ENCODE results near the gene KIF2C. TPM values are rescaled to one million over a fixed set of nuclear protein-coding genes. Genes with fewer than 3 reads are reported as not detected.
A peak's percentile ranks its signal among the peaks of the same experiment; 100 is the strongest.
"Not testable (repeated sequence)": the region's sequence is repeated elsewhere in the genome, so short reads cannot be mapped to it uniquely, and the experiment has no call there.

Gene KIF2C
- total RNA-seq, 1 donor from 2014 or later = 56.5 TPM

DNA sequence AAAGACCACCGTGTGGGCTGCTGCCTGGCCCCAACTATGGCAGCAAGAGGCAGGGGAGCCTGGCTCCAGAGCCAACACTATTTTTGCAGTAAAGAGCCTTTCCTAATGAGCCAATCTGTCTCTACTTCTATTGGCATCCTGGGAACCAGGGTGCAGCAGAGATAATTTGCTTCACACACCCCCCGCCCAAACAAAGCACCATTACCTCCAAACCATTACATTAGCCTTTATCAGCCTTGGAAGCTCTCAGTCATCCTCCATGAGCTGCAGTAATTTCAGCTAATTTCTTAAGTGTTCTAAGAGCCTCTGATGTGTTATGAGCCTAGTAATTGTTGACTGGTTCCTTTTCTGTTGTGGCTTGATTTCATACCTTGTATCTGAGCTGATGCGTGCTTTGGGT is 43.5 kb upstream of the KIF2C start:
- H3K27me3 Mint-ChIP-seq = peaks cover 3% of the 10 kb centered on the region
- H3K9me3 Mint-ChIP-seq = no peaks in the 10 kb centered on the region
- TF ChIP-seq, protein P1, sequence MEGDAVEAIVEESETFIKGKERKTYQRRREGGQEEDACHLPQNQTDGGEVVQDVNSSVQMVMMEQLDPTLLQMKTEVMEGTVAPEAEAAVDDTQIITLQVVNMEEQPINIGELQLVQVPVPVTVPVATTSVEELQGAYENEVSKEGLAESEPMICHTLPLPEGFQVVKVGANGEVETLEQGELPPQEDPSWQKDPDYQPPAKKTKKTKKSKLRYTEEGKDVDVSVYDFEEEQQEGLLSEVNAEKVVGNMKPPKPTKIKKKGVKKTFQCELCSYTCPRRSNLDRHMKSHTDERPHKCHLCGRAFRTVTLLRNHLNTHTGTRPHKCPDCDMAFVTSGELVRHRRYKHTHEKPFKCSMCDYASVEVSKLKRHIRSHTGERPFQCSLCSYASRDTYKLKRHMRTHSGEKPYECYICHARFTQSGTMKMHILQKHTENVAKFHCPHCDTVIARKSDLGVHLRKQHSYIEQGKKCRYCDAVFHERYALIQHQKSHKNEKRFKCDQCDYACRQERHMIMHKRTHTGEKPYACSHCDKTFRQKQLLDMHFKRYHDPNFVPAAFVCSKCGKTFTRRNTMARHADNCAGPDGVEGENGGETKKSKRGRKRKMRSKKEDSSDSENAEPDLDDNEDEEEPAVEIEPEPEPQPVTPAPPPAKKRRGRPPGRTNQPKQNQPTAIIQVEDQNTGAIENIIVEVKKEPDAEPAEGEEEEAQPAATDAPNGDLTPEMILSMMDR (conservative IDR thresholded peaks at IDR 0.05) = no peak
- no peak overlapping the region for H3K27ac Mint-ChIP-seq
- no peak for DNase-seq (ENCODE audit: extremely low spot score, unreplicated experiment)
- H3K36me3 Mint-ChIP-seq = peaks cover 8% of the 10 kb centered on the region
- H3K4me3 Mint-ChIP-seq = no peak overlapping the region
- peaks cover 3% of the 10 kb centered on the region for H3K4me1 Mint-ChIP-seq (ENCODE audit: unreplicated experiment)

GRCh38 chr1:44696789-44697345 is 42.8 kb upstream of the KIF2C start:
- Mint-ChIP-seq H3K4me3 (no peak overlapping the region), H3K27me3 (peaks cover 3% of the 10 kb centered on the region), H3K36me3 (peaks cover 3% of the 10 kb centered on the region), H3K4me1 (ENCODE audit: unreplicated experiment) (peaks cover 6% of the 10 kb centered on the region), H3K27ac (no peak overlapping the region), H3K9me3 (no peaks in the 10 kb centered on the region)
- TF ChIP-seq, protein P1 (conservative IDR thresholded peaks at IDR 0.05) = no peak
- DNase-seq (ENCODE audit: extremely low spot score, unreplicated experiment) = no peak

DNA sequence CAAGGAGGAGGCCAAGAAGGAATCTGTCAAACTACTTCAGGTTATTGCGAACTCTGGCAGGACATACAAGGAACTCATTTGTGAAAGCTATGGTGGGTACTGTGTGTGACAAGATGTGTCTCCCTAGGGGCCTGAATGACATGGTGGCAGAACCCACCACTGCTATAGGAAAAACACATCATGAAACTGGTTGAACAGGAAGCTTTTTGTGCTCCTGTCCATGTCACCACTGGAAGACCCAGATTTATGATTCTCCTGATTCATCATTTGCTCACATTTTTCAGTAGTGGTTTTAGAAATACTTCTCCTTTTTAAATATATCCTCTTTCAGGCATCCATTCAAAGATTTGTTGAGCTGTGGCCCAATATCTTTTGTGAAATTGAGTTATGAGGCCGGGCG is 41.5 kb upstream of the KIF2C start:
- peaks cover 6% of the 10 kb centered on the region for H3K4me1 Mint-ChIP-seq (ENCODE audit: unreplicated experiment)
- no peak overlapping the region for H3K4me3 Mint-ChIP-seq
- peak overlapping the region; percentile 81 for H3K27ac Mint-ChIP-seq
- no peak for DNase-seq (ENCODE audit: extremely low spot score, unreplicated experiment)
- peaks cover 3% of the 10 kb centered on the region for H3K27me3 Mint-ChIP-seq
- TF ChIP-seq, protein P1 (conservative IDR thresholded peaks at IDR 0.05) = no peak
- H3K36me3 Mint-ChIP-seq = peaks cover 3% of the 10 kb centered on the region
- no peaks in the 10 kb centered on the region for H3K9me3 Mint-ChIP-seq

- H3K4me1 Mint-ChIP-seq (ENCODE audit: unreplicated experiment); H3K27ac Mint-ChIP-seq; H3K4me3 Mint-ChIP-seq; H3K36me3 Mint-ChIP-seq; H3K27me3 Mint-ChIP-seq; H3K9me3 Mint-ChIP-seq; DNase-seq (ENCODE audit: extremely low spot score, unreplicated experiment): not testable (repeated sequence)
Observed at GRCh38 chr1:44699375-44699774, 40.3 kb upstream of the KIF2C start.

DNA sequence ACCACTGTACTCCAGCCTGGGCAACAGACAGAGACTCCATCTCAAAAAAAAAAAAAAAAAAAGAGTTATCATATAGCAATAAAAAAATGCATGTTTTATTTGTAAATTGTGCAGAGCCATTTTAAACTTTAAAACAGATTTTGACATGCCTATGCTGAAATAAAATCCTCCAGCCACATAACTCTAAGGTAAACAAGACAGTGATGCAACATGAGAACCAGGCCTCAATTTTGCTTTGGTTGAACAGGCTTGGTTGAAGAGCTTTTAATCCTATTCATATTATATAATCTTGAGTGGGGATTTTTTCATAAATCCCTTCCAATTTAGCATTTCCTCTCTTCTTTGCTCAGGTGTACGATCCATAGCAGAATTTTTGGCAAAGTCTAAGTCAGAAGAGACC is 39.1 kb upstream of the KIF2C start:
- peaks cover 3% of the 10 kb centered on the region for H3K27me3 Mint-ChIP-seq
- H3K27ac Mint-ChIP-seq = no peak overlapping the region
- peaks cover 3% of the 10 kb centered on the region for H3K36me3 Mint-ChIP-seq
- H3K4me3 Mint-ChIP-seq = no peak overlapping the region
- TF ChIP-seq, protein P1 (conservative IDR thresholded peaks at IDR 0.05) = no peak
- no peak for DNase-seq (ENCODE audit: extremely low spot score, unreplicated experiment)
- no peaks in the 10 kb centered on the region for H3K9me3 Mint-ChIP-seq
- peaks cover 6% of the 10 kb centered on the region for H3K4me1 Mint-ChIP-seq (ENCODE audit: unreplicated experiment)

GRCh38 chr1:44701141-44701573 is 38.5 kb upstream of the KIF2C start:
- Mint-ChIP-seq H3K4me3 (no peak overlapping the region), H3K4me1 (ENCODE audit: unreplicated experiment) (peaks cover 6% of the 10 kb centered on the region), H3K36me3 (peaks cover 3% of the 10 kb centered on the region), H3K27me3 (peaks cover 9% of the 10 kb centered on the region), H3K9me3 (no peaks in the 10 kb centered on the region), H3K27ac (no peak overlapping the region)
- DNase-seq (ENCODE audit: extremely low spot score, unreplicated experiment) = no peak
- TF ChIP-seq, protein P1 (conservative IDR thresholded peaks at IDR 0.05) = no peak
